WTC11 (cell line): ENCODE measurements around the gene CTRB1.

Experiments
- CBFB ChIP-seq: sonication (generic); formaldehyde crosslinking; IDR thresholded peaks from 2 replicates; pipeline ENCODE4 v1.8.1; 2022; ENCODE audit warnings: mild to moderate bottlenecking, low read depth, missing genetic modification reagents
- E2F4 ChIP-seq: sonication (generic); formaldehyde crosslinking; IDR thresholded peaks from 2 replicates; pipeline ENCODE4 v1.8.1; 2022; ENCODE audit warnings: low read depth, mild to moderate bottlenecking, moderate library complexity, missing genetic modification reagents, borderline replicate concordance
- ELF4 ChIP-seq: sonication (generic); formaldehyde crosslinking; IDR thresholded peaks from 2 replicates; pipeline ENCODE4 v1.8.1; 2022; ENCODE audit warnings: low read depth, mild to moderate bottlenecking, moderate library complexity, missing genetic modification reagents
- FOXJ3 ChIP-seq: sonication (generic); formaldehyde crosslinking; IDR thresholded peaks from 2 replicates; pipeline ENCODE4 v1.9.0; 2021; ENCODE audit warnings: missing genetic modification reagents, mild to moderate bottlenecking, borderline replicate concordance
- FOXP1 ChIP-seq: sonication (generic); formaldehyde crosslinking; IDR thresholded peaks from 2 replicates; pipeline ENCODE4 v1.8.0; 2022; ENCODE audit warnings: missing genetic modification reagents, mild to moderate bottlenecking, moderate library complexity, borderline replicate concordance
- GABPB1 ChIP-seq: sonication (generic); formaldehyde crosslinking; IDR thresholded peaks from 2 replicates; pipeline ENCODE4 v1.8.1; 2023; ENCODE audit warnings: mild to moderate bottlenecking, missing genetic modification reagents
- TEAD4 ChIP-seq: sonication (generic); formaldehyde crosslinking; IDR thresholded peaks from 2 replicates; pipeline ENCODE4 v1.8.0; 2022; ENCODE audit warnings: mild to moderate bottlenecking, missing genetic modification reagents
- ZNF121 ChIP-seq: sonication (generic); formaldehyde crosslinking; IDR thresholded peaks from 2 replicates; pipeline ENCODE4 v1.8.0; 2023; ENCODE audit warnings: missing genetic modification reagents
- TF ChIP-seq, protein P1 (sequence below): fragments of 200-600 bp; IDR thresholded peaks from 2 replicates; pipeline ENCODE4 v1.8.0; 2022; ENCODE audit warnings: antibody characterized with exemption
- TF ChIP-seq, protein P2 (sequence below): sonication (generic); formaldehyde crosslinking; IDR thresholded peaks from 2 replicates; pipeline ENCODE4 v1.8.0; 2022; ENCODE audit warnings: mild to moderate bottlenecking, missing genetic modification reagents

DNA sequence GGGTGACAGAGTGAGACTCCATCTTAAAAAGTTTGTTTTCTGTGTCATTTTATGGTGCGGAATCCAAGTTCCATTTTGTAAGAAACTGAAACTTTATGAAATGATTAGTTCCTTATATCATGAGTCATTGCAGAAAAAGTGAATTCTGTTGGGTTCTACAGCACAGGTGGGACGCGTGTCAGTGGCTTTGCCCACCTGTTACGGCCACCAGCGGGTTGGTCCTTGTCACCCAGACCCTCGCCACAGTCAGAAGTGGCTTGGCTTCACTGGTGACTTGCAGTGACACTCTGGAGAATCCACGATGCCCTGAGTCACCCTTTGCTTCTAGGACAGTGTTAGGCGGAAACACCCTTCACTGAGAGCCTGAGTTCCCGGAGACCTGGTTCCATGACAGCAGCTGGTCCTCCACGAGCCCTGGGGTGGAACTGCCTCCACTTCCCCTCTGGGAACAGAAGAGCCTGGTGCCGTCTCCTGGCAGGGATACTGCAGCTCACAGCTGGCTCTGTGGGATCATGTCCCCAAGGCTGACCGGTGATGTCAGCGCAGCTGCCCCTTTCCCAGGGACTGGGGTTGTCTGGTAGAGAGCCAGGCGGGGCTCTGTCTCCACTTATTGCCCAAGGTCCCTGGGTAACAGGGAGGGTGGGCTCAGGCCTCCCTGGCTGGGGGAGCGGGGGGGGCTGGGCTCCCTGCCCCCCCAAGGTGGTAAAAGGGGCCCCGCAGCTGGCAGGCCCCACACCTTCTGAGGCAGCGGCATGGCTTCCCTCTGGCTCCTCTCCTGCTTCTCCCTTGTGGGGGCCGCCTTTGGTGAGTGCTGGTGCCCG, at the start of gene CTRB1:
- TF ChIP-seq ZNF121 (CRISPR knock-in tag), result no peak
- TF ChIP-seq, protein P1, sequence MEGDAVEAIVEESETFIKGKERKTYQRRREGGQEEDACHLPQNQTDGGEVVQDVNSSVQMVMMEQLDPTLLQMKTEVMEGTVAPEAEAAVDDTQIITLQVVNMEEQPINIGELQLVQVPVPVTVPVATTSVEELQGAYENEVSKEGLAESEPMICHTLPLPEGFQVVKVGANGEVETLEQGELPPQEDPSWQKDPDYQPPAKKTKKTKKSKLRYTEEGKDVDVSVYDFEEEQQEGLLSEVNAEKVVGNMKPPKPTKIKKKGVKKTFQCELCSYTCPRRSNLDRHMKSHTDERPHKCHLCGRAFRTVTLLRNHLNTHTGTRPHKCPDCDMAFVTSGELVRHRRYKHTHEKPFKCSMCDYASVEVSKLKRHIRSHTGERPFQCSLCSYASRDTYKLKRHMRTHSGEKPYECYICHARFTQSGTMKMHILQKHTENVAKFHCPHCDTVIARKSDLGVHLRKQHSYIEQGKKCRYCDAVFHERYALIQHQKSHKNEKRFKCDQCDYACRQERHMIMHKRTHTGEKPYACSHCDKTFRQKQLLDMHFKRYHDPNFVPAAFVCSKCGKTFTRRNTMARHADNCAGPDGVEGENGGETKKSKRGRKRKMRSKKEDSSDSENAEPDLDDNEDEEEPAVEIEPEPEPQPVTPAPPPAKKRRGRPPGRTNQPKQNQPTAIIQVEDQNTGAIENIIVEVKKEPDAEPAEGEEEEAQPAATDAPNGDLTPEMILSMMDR, result no peak
- TF ChIP-seq, protein P2, sequence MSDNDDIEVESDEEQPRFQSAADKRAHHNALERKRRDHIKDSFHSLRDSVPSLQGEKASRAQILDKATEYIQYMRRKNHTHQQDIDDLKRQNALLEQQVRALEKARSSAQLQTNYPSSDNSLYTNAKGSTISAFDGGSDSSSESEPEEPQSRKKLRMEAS (CRISPR knock-in tag), result no peak
- no peak for TF ChIP-seq TEAD4 (CRISPR knock-in tag)
- no peak for TF ChIP-seq FOXP1 (CRISPR knock-in tag)
- no peak for TF ChIP-seq FOXJ3 (CRISPR knock-in tag)
- TF ChIP-seq ELF4 (CRISPR knock-in tag), result no peak
- no peak for TF ChIP-seq GABPB1
- TF ChIP-seq CBFB (CRISPR knock-in tag), result no peak
- no peak for TF ChIP-seq E2F4 (CRISPR knock-in tag)
